HG03571 (cell line): ENCODE results near the gene CWC27.
"Not testable (repeated sequence)": the region's sequence is repeated elsewhere in the genome, so short reads cannot be mapped to it uniquely, and the experiment has no call there.

ENCODE experiments used
- ATAC-seq: cut with Tn5 transposase; IDR thresholded peaks from one replicate; pipeline ENCODE4 v1.9.1; 2021; ENCODE audit not compliant: unreplicated experiment

Gene CWC27

DNA sequence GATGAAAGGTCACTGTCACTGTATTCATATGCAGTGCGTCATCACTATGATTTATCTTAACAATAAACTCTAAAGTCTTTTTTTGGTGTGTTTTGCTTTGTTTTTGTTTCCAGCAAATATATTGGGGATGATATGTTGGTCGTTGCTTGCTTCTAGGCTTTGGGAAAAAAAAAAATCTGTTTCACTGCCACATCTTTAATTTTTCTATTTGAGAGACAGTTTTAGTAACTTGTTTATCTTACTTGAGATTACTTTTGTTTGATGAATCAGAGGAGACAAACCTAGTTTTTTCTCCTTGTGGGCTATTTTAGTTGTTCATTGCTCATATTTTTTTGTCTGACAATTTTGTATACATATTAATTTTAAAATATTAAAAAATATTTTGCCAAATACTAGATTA, 19.4 kb downstream of the CWC27 start:
- ATAC-seq, result no peak

DNA sequence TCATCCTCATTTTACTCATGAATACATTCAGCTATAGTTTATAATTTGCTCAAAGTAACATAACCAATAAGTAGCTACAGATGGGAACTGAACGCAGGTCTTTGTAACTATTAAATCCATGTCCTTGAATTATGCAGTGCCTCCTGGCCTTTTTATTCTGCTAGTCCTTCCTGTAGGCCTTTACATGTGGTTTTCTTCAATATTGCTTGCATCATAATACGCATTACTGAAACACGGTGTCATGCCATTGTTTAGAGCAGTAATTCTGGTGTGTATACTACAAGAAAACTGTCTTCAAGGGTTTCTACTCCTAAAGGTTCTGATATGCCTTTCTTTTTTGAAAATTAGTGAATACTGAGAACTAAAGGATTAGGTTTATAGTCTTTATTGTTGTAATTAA, 20.7 kb downstream of the CWC27 start:
- ATAC-seq, result no peak

DNA sequence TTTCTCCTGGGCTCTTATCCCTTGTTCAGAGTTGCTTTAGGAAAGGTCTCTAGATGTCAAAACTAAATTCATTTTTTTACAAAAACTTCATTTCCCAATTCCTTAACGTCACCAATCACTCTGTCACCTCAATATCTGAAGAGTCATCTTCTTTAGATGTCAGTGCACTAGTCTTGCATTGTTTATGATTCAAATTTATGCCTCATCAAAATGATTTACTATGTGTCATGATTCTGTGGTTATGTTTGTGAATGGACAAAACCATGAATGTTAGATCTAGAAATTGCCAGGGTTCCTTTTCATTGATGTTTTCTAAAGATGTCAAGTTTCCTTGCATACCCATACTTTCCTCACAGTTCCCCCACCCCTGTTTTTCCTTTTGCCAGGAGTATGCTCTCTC, 21.5 kb downstream of the CWC27 start:
- no peak for ATAC-seq

DNA sequence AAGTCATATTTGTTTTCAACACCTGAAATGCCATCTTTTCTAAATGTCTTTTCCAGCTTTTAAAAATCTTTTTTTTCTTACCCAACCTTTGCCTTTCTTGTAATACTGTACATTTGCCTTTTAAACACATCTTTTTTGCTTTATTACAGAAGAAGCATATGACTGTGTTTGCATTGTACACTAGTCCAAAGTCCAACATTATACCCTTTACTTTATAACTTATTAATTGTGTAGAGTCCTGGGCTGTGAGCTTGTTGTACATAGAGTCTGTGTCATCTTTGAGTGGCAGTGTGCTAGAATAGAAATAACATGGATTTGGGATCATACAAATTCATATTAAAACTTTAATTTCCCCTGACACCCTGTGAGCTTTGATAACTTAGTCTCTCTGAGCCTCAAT, 23.7 kb downstream of the CWC27 start:
- no peak for ATAC-seq

DNA sequence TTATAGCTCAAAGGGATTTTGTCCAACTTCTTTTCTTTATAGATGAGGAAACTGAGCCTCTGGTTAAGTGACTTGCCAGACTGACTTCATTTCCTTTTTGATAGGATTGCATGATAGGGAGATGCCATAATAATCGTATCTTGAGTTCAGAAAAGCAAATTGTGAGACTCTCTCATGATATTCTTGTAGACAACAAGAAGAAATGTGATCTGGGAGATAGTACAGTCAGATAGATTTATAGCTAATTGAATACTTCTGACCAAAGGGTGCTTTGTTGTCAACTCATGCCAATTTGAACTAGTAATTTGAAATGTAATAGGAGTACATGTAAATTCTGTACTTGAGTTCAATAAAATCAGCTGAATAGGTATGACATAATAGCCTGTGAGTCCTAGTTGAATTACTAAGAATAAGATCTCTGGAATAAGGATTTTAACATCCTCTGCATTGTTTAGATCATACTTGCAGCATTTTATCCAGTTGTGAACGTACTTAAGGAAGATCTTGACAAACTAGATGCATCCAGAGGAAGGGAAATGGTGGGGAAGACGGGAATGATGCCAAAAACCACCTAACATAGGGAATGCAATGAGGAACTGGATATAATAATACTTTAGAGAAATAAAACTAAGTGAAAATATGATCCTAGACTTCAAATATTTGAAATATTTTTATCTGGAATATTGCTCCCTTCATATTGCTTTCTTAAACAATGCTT, 25.5 kb downstream of the CWC27 start:
- ATAC-seq, result no peak

DNA sequence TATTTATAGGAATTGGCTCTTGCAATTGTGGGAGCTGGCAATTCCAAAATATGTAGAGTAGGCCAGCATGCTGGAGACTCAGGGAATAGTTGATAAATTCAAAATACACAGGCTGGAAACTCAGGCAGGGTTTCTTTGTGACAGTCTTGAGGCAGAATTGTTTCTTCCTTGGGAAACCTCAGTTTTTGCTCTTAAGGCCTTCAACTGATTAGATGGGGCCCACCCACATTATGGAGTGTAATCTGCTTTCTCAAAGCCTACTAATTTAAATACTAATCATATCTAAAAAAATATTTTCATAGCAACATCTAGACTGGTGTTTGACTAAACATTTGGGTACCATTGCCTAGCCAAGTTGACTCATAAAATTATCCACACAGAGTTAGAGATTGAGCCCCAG, 27.6 kb downstream of the CWC27 start:
- no peak for ATAC-seq

DNA sequence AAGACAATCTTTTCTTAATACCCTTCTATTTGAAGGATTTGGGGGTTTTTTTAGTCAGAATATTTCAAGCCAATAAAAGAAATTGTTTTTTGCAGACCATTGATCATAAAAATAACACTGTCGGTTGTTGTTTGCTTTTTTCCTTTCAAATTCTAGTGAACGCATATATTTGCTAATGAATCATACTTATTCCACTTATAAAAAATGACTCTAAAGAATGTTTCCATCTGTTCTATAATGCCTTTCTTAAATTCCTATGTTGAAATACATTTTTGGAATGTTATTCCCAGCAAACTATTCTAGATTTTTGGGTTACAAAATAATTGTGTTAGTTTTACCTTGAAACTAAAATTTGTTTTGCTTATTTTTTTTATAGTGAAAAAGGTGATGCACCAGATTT, 32.2 kb downstream of the CWC27 start:
- ATAC-seq, result no peak

DNA sequence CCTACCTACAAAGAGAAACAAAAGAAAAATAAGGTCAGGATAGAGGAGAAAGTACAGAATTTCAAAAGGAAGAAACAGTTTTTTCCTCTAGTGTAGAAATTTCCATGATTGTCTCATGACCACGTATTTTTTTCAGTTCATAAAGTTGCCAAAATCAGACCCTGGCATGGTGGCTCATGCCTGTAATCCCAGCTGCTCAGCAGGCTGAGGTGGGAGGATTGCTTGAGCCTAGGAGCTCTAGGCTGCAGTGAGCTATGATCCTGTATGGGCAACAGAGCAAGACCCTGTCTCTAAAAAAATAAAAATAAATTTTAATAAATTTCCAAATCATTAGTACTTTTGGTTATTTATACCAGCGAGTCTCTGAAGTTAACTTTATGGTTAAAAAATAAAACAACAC, 37.8 kb downstream of the CWC27 start:
- no peak for ATAC-seq

DNA sequence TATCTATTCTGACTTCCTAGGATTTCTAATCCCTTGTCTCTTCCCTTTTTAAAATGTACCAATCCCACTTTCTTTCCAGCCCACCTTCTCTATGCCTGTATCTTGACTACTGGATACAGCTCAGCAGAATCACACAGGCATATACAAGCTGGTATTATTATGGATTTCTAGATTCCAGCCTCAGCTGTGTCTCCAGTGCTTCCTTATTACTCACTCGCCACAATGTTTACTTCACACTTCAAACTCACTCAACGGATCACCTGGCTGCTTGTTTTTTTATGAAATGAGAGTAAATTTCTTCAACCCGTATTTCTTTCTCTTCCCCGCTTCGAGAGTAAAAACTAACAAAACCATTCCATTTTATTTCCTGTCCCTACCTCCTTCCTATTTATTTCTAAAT, 38.8 kb downstream of the CWC27 start:
- no peak for ATAC-seq

DNA sequence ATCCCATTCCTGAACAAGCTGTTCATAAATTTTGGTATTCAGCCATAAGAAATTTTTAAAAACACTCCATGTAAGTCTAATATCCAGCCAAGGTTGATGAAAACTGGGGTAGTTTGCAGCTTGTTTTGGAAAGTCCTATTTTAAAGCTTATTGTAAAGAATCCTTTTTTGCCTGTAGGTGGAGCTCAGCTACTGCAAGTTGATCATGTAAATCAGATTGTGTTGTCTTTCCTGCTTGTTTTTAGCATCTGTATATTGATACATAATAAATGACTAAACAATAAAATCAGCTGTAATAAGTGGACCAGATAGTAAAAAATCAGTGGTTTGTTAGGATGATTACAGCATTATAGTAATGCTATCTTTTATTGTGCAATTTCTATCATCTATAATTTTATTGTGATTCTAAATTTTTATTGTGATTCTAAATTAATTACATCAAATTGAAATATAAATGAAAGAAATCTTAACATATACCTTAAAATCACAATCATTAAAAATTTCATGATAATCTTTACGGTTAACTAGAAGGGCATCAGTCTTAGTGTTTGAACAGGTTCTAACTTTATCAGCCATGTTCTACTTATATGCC, 42.4 kb downstream of the CWC27 start:
- peak; percentile 50 for ATAC-seq

DNA sequence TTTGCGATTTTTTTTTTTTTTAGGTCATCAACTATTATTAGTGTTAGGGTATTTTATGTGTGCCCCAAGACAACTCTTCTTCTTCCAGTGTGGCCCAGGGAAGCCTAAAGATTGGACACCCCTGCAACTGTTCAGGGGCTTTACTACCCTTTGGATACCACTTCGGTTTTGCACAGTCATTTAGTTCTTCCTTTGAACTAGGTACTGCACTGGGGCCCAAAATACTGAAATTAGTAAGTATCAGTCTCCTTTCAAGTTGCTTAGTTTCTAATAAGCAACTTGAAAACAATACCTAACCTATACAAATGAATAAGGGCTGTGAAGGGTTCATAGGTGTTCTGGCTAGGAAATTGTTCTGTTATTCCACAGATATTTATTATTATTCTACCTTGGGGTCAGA, 45.3 kb downstream of the CWC27 start:
- ATAC-seq, result peak; percentile 85

DNA sequence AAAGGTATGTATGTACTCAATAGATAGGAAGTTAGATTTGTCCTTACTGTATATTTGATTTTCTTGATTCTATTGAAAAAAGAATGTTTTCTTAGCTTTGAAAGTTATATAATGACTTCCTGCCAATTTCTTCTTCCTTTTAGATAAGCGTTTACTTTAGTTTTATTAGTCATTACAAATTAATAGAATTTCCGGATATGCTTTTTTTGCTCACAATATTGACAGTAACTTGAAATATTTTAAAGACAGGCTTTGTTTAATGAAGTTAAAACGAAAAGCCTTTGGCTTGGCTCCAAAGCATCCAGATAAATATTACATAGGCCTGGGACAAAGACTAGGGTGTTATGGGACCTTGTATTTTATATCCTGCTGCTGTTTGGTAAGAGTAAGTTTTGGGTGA, 49.5 kb downstream of the CWC27 start:
- no peak for ATAC-seq

DNA sequence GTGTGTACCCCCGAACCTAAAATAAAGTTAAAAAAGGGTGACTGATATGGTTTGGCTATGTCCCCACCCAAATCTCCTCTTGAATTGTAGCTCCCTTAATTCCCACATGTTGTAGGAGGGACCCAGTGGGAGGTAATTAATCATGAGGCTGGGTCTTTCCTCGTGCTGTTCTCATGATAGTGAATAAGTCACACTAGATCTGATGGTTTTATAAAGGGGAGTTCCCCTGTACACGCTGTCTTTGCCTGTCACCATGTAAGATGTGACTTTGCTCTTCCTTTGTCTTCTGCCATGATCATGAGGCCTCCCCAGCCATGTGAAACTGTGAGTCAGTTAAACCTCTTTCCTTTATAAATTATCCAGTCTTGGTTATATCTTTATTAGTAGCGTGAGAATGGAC, 50.6 kb downstream of the CWC27 start:
- ATAC-seq, result not testable (repeated sequence)

DNA sequence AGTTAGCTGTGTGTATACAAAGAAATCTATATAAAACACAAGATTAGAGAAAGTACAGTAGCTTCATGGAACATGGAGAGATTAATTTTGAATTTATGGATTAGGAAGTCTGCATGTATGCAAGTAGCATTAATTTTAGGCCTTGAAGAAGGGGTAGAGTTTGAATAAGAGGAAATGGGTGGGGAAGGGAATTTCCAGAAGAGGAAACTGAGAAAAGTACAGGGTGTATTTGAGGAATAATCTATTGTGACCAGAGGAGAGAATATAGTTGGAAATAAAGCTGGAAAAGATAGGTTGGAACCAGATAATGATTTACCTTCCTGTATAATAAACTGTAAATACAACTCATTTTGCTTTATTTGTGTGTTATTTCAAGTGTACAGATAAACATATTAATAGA, 53.6 kb downstream of the CWC27 start:
- no peak for ATAC-seq

DNA sequence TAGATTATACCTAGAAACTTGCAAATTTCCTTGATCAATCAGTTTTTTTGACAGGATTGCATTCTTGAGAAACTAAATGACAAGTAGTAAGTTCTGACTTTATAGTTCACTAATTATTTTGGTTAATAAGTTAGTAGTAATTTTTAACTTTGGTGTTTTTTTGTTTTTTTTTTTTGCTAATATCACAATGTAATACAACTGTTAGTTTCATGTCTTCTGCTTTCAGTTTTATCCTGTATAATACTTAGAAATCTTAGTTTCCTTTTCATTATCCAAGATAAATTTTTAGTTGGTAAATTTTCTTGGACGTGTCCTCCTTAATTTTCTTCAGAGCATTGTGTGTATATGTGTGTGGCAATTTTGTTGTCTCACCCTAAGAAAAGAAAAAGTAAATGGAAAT, 57.8 kb downstream of the CWC27 start:
- no peak for ATAC-seq

DNA sequence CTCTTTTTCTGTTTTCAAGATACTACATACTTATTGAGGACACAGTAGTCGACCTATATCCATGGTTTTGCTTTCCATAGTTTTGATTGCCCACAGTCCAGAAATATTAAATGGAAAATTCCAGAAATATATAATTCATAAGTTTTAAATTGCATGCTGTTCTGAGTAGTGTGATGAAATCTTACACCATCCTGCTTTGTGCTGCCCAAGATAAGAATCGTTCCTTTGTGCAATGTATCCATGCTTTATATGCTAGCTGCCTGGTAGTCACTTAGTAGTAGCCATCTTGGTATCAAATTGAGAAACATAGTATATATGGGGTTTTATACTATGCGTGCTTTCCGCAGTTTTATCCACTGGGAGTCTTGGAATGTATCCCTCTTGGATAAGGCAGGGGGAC, 59.0 kb downstream of the CWC27 start:
- no peak for ATAC-seq

DNA sequence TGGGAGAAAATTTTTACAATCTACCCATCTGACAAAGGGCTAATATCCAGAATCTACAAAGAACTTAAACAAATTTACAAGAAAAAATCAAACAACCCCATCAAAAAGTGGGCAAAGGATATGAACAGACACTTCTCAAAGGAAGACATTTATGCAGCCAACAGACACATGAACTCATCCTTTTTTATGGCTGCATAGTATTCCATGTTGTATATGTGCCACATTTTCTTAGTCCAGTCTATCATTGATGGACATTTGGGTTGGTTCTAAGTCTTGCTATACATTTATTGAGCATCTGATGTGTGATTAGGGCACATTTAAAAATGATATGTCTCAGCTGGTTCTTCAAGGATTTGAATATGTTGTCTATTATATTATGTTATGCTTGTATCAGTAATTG, 61.9 kb downstream of the CWC27 start:
- ATAC-seq, result not testable (repeated sequence)

DNA sequence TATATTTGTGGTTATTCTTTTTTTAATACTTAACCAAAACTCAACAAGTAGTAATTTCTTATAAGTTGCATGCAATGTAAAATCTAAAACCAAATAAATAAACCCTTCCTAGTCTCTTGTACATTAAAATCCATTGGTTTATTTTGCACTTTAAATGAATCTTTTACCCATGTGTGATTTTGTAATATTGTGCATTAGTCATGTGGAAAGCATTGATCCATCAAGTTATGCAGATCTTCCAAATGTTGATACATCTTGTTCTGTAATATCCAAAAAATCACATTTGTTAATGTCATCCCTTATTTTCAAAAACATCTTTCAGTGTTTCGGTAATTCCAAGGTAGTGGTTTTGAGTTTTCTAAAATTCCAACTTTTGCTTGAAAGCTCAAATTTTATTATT, 63.3 kb downstream of the CWC27 start:
- no peak for ATAC-seq

DNA sequence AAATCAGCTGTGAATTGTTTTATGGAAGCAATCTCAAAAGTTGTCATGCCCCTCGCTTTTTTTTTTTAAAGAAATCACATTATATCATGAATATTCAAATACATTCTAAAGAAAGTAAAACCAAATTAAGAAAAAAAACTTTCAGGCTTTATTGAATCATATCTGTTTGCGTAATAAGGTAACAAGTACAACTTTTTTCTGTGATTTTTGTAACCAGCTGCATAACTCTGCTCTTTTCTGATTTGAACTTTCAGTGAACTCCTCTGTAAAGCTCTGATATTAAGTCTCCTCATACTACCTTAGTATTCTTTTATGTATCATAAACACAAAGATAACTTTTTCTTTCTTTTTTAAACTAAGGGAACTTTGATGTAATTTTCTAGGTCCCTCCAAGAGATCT, 65.3 kb downstream of the CWC27 start:
- ATAC-seq, result no peak

DNA sequence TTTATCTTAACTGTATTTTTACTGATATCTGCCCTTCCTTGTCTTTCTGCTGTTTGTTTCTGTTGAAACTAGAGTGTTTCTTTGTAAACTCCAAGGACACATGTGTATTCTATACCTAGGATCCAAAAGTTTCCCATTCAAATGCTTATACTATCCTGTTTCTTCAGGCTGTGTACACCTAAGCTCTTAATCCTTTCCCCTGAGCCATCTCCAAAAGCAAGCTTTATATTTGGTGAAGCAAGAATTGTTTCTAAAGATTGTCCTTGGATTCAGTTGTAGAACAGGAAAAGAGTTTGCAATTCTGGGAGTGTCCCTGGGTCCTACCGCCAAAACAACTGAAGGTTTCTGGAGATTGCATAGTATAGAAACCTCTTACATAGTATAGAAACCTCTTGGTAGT, 65.9 kb downstream of the CWC27 start:
- no peak for ATAC-seq

DNA sequence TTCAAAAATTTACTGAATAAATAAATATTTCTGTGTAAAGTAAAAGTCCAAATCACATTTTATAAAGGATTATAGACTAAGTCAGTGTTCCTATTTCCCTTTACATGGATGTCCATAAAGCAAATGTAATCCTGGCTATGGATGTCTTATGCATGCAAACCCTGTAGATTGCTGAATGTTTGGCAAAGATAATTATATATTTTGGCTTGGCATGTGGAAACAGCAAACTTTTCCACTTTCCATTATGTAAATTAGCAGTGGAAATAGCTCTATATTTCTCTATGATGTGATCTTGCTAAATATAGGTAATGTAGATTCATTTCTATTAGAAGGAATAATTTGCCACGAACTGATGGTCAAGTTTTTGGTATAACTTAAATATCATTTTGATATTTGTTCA, 66.5 kb downstream of the CWC27 start:
- ATAC-seq, result no peak

DNA sequence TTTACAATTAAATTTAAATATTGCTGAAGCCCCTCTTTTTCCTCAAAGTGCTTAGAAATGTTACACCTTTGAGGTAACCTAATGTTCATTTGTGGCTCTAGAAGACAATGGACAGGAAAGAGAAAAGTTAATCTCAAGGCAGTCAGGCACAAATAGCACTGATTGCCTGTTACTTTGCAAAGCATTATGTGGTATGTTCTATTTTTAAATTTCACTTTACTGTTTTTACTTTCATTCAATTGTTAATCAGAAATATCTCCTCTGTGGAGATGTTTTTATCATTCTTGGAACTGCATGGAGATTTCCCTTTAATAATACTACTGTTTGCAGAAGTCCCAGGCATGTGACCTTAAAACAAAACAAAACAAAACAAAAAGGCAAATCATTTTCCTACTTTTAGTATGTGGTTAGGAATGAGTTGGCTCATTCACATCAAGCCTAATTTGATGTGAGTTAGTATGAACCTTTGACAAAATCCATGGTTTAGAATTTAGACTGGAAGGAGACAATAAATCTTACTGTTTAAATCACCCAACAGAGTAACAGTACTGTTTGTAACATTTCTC, 67.5 kb downstream of the CWC27 start:
- ATAC-seq, result no peak

DNA sequence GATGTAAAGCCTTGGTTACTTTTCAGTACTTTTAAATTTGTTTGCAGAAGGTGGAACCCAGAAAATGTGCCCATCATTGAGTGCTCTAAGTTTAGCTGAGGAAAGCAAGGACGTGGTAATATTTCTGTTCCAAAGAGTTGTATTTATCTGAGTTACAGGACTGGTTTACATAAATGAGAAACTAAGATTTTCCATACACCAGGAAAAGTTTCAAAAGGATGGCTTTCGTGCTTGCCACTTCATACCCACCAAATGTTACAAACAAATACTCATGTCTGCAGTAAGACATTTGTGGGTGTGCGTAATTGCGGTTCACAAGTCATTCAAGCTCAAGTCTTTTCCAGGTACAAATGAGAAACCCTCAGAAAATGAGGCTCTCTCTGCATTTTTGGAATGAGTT, 68.1 kb downstream of the CWC27 start:
- ATAC-seq, result no peak
